MCF 10A (cell line): ENCODE measurements around the gene POC1B. TPM values are rescaled to one million over a fixed set of nuclear protein-coding genes. Genes with fewer than 3 reads are reported as not detected.

ENCODE experiments used
- BruUV-seq: library from RNA; stranded (reverse); fragments of 400-500 nt; replicated peaks from 2 replicates; lab custom pipeline; 2021; lab: Mats Ljungman, UMichigan
- CTCF ChIA-PET: fragments of 300-600 bp; sonication (Branson Sonifier 250); formaldehyde crosslinking; extraction: SDS; loops from one replicate; lab custom pipeline; 2021; ENCODE audit warnings: antibody characterized with exemption, inconsistent platforms; lab: Yijun Ruan, JAX
- POLR2A ChIA-PET: fragments of 300-600, 350-650 bp; sonication (Branson Sonifier 250); formaldehyde crosslinking; extraction: SDS; loops from one replicate; lab custom pipeline; 2020; ENCODE audit warnings: antibody characterized with exemption, inconsistent platforms; lab: Yijun Ruan, JAX
- DNase-seq: peaks from one replicate; pipeline ENCODE4 v3.0.0-alpha.2; 2018; ENCODE audit not compliant: unreplicated experiment
- H3K27ac Mint-ChIP-seq: one replicate; pipeline ENCODE4 v1.8.0; 2022; ENCODE audit warnings: mild to moderate bottlenecking, low read depth, mixed read lengths; ENCODE audit not compliant: unreplicated experiment
- H3K27me3 Mint-ChIP-seq: one replicate; pipeline ENCODE4 v1.8.0; 2022; ENCODE audit warnings: mixed read lengths; ENCODE audit not compliant: insufficient read depth, unreplicated experiment
- H3K36me3 Mint-ChIP-seq: one replicate; pipeline ENCODE4 v1.8.0; 2022; ENCODE audit warnings: mild to moderate bottlenecking, moderate library complexity, mixed read lengths; ENCODE audit not compliant: insufficient read depth, unreplicated experiment
- H3K4me1 Mint-ChIP-seq: one replicate; pipeline ENCODE4 v1.8.0; 2022; ENCODE audit warnings: mixed read lengths; ENCODE audit not compliant: insufficient read depth, unreplicated experiment
- H3K4me3 Mint-ChIP-seq: one replicate; pipeline ENCODE4 v1.8.0; 2022; ENCODE audit warnings: mild to moderate bottlenecking, moderate library complexity, mixed read lengths; ENCODE audit not compliant: unreplicated experiment
- H3K9me3 Mint-ChIP-seq: one replicate; pipeline ENCODE4 v1.8.0; 2022; ENCODE audit warnings: mixed read lengths; ENCODE audit not compliant: unreplicated experiment
- intact Hi-C: fragments of 100-400 bp; cut with micrococcal nuclease; formaldehyde crosslinking; loops from 2 replicates; pipeline ENCODE4 v1.14.1; 2022
- total RNA-seq: library from RNA; stranded (reverse); gene quantifications from 2 replicates; pipeline ENCODE4 v1.2.3, GENCODE V29; 2022
- TF ChIP-seq, protein P1 (sequence below): fragments of 200-600 bp; IDR thresholded peaks from one replicate; pipeline ENCODE4 v1.8.0; 2022; ENCODE audit warnings: antibody characterized with exemption, mild to moderate bottlenecking; ENCODE audit not compliant: unreplicated experiment

The POC1B gene
- total RNA-seq, 1 experiment from 2014 or later: 14.8 TPM

DNA sequence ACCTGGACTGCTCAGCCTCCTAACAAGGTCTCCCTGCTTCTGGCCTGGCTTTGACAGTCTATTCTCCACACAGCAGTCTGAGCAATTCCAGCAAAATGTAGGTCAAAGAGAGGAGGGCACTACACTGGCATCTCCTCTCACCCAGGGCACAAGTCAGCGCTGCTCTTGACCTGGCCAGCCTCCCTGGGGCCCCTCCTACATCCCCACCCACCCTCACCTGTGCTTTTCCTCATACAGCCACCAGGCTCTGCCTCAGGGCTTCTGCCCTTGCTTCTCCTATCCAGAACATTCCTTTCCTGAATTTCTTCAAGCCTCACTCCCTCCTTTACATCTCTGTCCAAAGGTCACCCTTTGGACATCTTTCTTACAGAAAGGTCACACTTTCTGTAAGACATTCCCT is 34.9 kb downstream of the POC1B start:
- H3K9me3 Mint-ChIP-seq: no peaks in the 10 kb centered on the region
- no peak for DNase-seq
- CTCF ChIA-PET: interaction anchor here (0.5 to 1.0 kb wide), 4 partner anchors 29 to 466 kb away, joined by 3 to 5 read pairs (median 4); no protein-coding TSS in a partner anchor
- no peak overlapping the region for H3K4me3 Mint-ChIP-seq
- no peaks in the 10 kb centered on the region for H3K27me3 Mint-ChIP-seq
- POLR2A ChIA-PET: no interaction called here
- TF ChIP-seq, protein P1, sequence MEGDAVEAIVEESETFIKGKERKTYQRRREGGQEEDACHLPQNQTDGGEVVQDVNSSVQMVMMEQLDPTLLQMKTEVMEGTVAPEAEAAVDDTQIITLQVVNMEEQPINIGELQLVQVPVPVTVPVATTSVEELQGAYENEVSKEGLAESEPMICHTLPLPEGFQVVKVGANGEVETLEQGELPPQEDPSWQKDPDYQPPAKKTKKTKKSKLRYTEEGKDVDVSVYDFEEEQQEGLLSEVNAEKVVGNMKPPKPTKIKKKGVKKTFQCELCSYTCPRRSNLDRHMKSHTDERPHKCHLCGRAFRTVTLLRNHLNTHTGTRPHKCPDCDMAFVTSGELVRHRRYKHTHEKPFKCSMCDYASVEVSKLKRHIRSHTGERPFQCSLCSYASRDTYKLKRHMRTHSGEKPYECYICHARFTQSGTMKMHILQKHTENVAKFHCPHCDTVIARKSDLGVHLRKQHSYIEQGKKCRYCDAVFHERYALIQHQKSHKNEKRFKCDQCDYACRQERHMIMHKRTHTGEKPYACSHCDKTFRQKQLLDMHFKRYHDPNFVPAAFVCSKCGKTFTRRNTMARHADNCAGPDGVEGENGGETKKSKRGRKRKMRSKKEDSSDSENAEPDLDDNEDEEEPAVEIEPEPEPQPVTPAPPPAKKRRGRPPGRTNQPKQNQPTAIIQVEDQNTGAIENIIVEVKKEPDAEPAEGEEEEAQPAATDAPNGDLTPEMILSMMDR: no peak
- no peaks in the 10 kb centered on the region for H3K4me1 Mint-ChIP-seq
- H3K27ac Mint-ChIP-seq: no peak overlapping the region
- H3K36me3 Mint-ChIP-seq: peaks cover 13% of the 10 kb centered on the region
- no TSS peak for BruUV-seq
- intact Hi-C loops: no loop called here

DNA sequence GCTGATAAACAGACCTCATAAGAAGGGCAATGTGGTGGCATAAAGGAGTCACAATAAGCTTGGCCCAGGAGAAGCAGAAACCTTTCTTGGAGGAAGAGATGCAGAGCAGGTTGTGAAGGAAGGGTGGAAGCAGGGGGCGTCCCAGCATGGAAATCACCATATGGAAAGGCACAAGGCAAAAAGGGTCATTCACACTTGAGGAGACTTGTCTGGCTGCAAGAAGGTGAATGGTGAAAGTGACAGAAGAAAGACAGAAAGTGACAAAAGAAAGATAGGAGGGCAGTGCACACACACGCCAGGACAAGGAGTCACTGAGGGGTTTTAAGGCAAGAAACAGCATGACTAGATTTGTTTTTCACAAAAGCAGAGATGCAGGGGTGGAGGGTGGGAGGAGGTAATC is 39.6 kb downstream of the POC1B start:
- ChIA-PET POLR2A (interaction anchor here (0.7 kb wide), 2 partner anchors 27 to 1355 kb away, joined by 3 read pairs; no protein-coding TSS in a partner anchor), CTCF (interaction anchor here (0.6 to 1.3 kb wide), 5 partner anchors 8 to 1043 kb away, joined by 3 to 6 read pairs (median 3); no protein-coding TSS in a partner anchor)
- Mint-ChIP-seq H3K27me3 (no peaks in the 10 kb centered on the region), H3K27ac (no peak overlapping the region), H3K9me3 (no peaks in the 10 kb centered on the region), H3K4me3 (no peak overlapping the region), H3K4me1 (no peaks in the 10 kb centered on the region), H3K36me3 (peaks cover 7% of the 10 kb centered on the region)
- no peak for DNase-seq
- intact Hi-C loops: no loop called here
- TF ChIP-seq, protein P1: no peak
- BruUV-seq: no TSS peak

DNA sequence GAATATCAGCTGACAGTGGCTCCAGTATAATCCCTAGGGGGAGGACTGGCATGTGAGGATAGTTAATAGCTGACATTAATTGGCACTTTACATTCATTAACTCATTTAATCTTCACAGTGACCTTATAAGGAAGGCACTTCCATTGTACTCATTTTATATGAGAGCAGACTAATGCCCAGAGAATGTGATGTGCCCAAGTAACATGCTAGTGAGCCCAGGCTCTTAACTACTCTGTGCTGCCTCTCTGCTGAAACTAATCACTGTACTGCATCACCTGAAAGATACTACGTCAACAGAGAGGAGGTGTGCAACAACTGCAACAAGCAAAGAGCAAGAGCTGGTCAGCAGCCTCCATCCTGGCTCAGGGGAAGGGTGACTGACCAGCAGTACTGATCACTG is 41.4 kb downstream of the POC1B start:
- H3K27me3 Mint-ChIP-seq: no peaks in the 10 kb centered on the region
- H3K4me1 Mint-ChIP-seq: no peaks in the 10 kb centered on the region
- peaks cover 6% of the 10 kb centered on the region for H3K36me3 Mint-ChIP-seq
- H3K4me3 Mint-ChIP-seq: no peak overlapping the region
- TF ChIP-seq, protein P1: no peak
- no peak overlapping the region for H3K27ac Mint-ChIP-seq
- BruUV-seq: no TSS peak
- ChIA-PET POLR2A (no interaction called here), CTCF (interaction anchor here (1.2 kb wide), 1 partner anchor 12 kb away, joined by 5 read pairs; no protein-coding TSS in a partner anchor)
- H3K9me3 Mint-ChIP-seq: no peaks in the 10 kb centered on the region
- no peak for DNase-seq
- intact Hi-C loops: no loop called here

DNA sequence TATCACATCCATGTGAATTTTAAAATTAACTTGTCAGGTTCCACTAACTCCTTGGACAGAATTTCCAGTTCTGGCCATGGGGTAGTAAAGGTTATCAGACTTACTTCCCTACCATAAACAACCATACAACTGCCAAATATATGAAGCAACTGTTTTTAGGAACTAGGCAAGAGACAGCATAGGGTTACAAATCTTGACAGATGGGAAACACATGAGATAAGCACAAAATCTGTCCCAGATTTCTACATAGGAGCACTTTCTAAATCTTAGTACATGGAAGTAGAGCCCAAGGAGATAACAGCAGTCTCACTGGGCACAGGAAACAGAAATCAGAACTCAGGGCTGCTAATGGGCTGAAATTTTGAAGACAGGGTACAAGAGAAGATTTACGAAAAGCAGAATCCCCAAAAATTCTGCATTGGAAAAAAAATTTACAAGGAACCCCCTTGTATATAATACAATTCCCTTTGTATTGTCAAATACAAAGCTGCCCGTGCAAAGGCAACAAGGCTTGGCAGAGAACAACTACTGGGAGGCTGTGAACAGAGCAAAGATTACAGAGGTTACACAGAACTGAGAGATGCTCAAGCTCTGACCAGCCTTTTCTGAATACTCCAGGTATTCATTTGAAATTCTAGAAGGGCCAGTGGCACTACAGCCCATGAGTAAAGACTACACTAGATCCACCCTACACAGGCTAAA is 44.5 kb downstream of the POC1B start:
- ChIA-PET CTCF (interaction anchor here (0.6 to 1.3 kb wide), 4 partner anchors 11 to 462 kb away, joined by 3 to 5 read pairs (median 4); no protein-coding TSS in a partner anchor), POLR2A (interaction anchor here (0.9 kb wide), 1 partner anchor 8 kb away, joined by 3 read pairs; no protein-coding TSS in a partner anchor)
- intact Hi-C loops: no loop called here
- DNase-seq: no peak
- Mint-ChIP-seq H3K4me3 (no peak overlapping the region), H3K9me3 (no peaks in the 10 kb centered on the region), H3K36me3 (no peaks in the 10 kb centered on the region), H3K4me1 (no peaks in the 10 kb centered on the region), H3K27me3 (no peaks in the 10 kb centered on the region), H3K27ac (no peak overlapping the region)
- no TSS peak for BruUV-seq
- TF ChIP-seq, protein P1: no peak
